ENCODE data around the gene SSUH2. TPM values are rescaled to one million over a fixed set of nuclear protein-coding genes. Genes with fewer than 3 reads are reported as not detected.
A peak's percentile ranks its signal among the peaks of the same experiment; 100 is the strongest.
"Not testable (repeated sequence)": the region's sequence is repeated elsewhere in the genome, so short reads cannot be mapped to it uniquely, and the experiment has no call there.

Gene SSUH2
- total RNA-seq, 1 donor from 2014 or later = 0.52 TPM

GRCh38 chr3:8584661-8585060 is 59.9 kb downstream of the SSUH2 start:
- Histone ChIP-seq H3K9me3 (ENCODE audit: control insufficient read depth in 3 of 3, low read length in 3 of 3) (no peaks in the 10 kb centered on the region), H3K27ac (ENCODE audit: low read depth, low read length) (no peak overlapping the region), H3K36me3 (ENCODE audit: control insufficient read depth in 3 of 3, insufficient read depth in 3 of 3, low read length in 3 of 3) (no peaks in the 10 kb centered on the region), H3K9ac (ENCODE audit: low read depth in 1 of 3, low read length in 3 of 3) (no peak overlapping the region), H3K27me3 (ENCODE audit: control insufficient read depth in 3 of 3, insufficient read depth in 3 of 3, low read length in 3 of 3) (no peaks in the 10 kb centered on the region), H3K4me1 (ENCODE audit: control insufficient read depth in 3 of 3, insufficient read depth in 3 of 3, low read length in 3 of 3) (peaks cover 4 to 11% (median 7%) of the 10 kb centered on the region in 3 donors), H3K4me3 (ENCODE audit: low read length in 3 of 3) (no peak overlapping the region)

- Histone ChIP-seq H3K4me3 (ENCODE audit: low read length in 3 of 3) (no peak overlapping the region), H3K9me3 (ENCODE audit: control insufficient read depth in 3 of 3, low read length in 3 of 3) (no peaks in the 10 kb centered on the region), H3K36me3 (ENCODE audit: control insufficient read depth in 3 of 3, insufficient read depth in 3 of 3, low read length in 3 of 3) (no peaks in the 10 kb centered on the region), H3K4me1 (ENCODE audit: control insufficient read depth in 3 of 3, insufficient read depth in 3 of 3, low read length in 3 of 3) (peaks cover 2 to 13% (median 7%) of the 10 kb centered on the region in 3 donors), H3K9ac (ENCODE audit: low read depth in 1 of 3, low read length in 3 of 3) (no peak overlapping the region), H3K27me3 (ENCODE audit: control insufficient read depth in 3 of 3, insufficient read depth in 3 of 3, low read length in 3 of 3) (no peaks in the 10 kb centered on the region), H3K27ac (ENCODE audit: low read depth, low read length) (peak overlapping the region; percentile 16)
These were observed 62.7 kb downstream of the SSUH2 start for GRCh38 chr3:8581806-8582445.

DNA sequence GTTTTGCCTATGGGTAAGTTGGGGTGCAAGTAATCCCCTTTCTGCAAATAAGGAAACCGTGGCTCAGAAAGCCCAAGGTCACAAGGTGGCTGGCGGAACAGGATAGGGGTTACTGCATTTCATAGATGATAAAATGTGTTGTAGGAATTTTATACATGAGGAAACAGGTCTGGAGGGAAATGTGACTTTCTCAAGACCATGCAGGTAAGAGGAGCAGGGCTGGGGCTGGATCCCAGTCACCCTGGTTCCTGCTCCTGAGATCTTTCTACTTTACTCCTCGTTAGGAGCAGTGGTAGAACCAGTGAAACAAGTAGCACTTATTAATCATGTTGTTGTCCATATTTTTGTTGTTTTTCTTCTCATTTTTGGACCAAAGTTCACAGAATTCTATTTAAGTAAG is 63.2 kb downstream of the SSUH2 start:
- Histone ChIP-seq H3K9ac (ENCODE audit: low read depth in 1 of 3, low read length in 3 of 3) (no peak overlapping the region), H3K4me3 (ENCODE audit: low read length in 3 of 3) (no peak overlapping the region), H3K9me3 (ENCODE audit: control insufficient read depth in 3 of 3, low read length in 3 of 3) (no peaks in the 10 kb centered on the region), H3K36me3 (ENCODE audit: control insufficient read depth in 3 of 3, insufficient read depth in 3 of 3, low read length in 3 of 3) (no peaks in the 10 kb centered on the region), H3K27ac (ENCODE audit: low read depth, low read length) (peak overlapping the region; percentile 16), H3K4me1 (ENCODE audit: control insufficient read depth in 3 of 3, insufficient read depth in 3 of 3, low read length in 3 of 3) (peaks cover 7 to 18% (median 12%) of the 10 kb centered on the region in 3 donors), H3K27me3 (ENCODE audit: control insufficient read depth in 3 of 3, insufficient read depth in 3 of 3, low read length in 3 of 3) (no peaks in the 10 kb centered on the region)

DNA sequence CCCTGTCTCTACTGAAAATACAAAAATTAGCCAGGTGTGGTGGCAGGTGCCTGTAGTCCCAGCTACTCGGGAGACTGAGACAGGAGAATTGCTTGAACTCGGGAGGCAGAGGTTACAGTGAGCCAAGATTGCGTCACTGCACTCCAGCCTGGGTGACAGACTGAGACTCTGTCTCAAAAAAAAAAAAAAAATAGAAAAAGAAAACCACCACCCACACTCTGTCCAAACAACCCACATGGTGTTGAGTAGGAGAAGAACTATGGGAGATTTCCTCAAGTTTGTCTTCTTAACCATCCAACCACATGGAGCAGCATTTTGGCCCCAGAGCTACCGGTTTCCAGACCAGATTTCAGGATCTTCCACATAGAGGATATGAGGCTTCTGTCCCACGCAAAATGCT is 64.2 kb downstream of the SSUH2 start:
- not testable (repeated sequence) for H3K27me3 ChIP-seq (ENCODE audit: control insufficient read depth in 3 of 3, insufficient read depth in 3 of 3, low read length in 3 of 3); H3K27ac ChIP-seq (ENCODE audit: low read depth, low read length); H3K36me3 ChIP-seq (ENCODE audit: control insufficient read depth in 3 of 3, insufficient read depth in 3 of 3, low read length in 3 of 3); H3K4me3 ChIP-seq (ENCODE audit: low read length in 3 of 3); H3K9ac ChIP-seq (ENCODE audit: low read depth in 1 of 3, low read length in 3 of 3); H3K9me3 ChIP-seq (ENCODE audit: control insufficient read depth in 3 of 3, low read length in 3 of 3)
- H3K4me1 ChIP-seq (ENCODE audit: control insufficient read depth in 3 of 3, insufficient read depth in 3 of 3, low read length in 3 of 3) = peaks cover 15 to 19% (median 19%) of the 10 kb centered on the region in 3 donors

DNA sequence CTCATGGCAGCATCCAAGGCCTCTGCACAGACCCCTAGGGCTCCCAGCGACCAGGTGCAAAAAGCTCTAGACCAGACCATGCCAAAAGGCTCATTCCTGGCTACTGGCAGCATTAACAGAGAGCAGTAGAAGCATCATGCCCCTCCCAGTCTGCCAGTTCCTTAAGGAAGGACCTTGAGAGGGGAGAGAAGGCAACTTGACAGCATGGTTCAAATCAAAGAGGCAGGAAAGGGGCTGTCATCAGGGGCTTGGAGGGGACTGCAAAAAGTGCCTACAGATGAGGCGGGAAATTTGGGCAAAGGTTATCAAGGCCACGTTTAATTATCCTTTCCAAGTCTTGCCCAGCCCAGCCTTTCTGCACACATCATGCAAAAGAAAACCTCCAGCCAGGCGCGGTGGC is 64.7 kb downstream of the SSUH2 start:
- H3K36me3 ChIP-seq (ENCODE audit: control insufficient read depth in 3 of 3, insufficient read depth in 3 of 3, low read length in 3 of 3) = peaks cover 0 to 4% (median 4%) of the 10 kb centered on the region in 3 donors
- H3K27ac ChIP-seq (ENCODE audit: low read depth, low read length) = peak overlapping the region; percentile 33
- no peak overlapping the region for H3K9ac ChIP-seq (ENCODE audit: low read depth in 1 of 3, low read length in 3 of 3)
- no peaks in the 10 kb centered on the region for H3K27me3 ChIP-seq (ENCODE audit: control insufficient read depth in 3 of 3, insufficient read depth in 3 of 3, low read length in 3 of 3)
- peaks cover 20 to 24% (median 24%) of the 10 kb centered on the region in 3 donors for H3K4me1 ChIP-seq (ENCODE audit: control insufficient read depth in 3 of 3, insufficient read depth in 3 of 3, low read length in 3 of 3)
- no peaks in the 10 kb centered on the region for H3K9me3 ChIP-seq (ENCODE audit: control insufficient read depth in 3 of 3, low read length in 3 of 3)
- H3K4me3 ChIP-seq (ENCODE audit: low read length in 3 of 3) = no peak overlapping the region

GRCh38 chr3:8579096-8579495 is 65.5 kb downstream of the SSUH2 start:
- Histone ChIP-seq H3K9me3 (ENCODE audit: control insufficient read depth in 3 of 3, low read length in 3 of 3) (no peaks in the 10 kb centered on the region), H3K36me3 (ENCODE audit: control insufficient read depth in 3 of 3, insufficient read depth in 3 of 3, low read length in 3 of 3) (peaks cover 0 to 4% (median 4%) of the 10 kb centered on the region in 3 donors), H3K27ac (ENCODE audit: low read depth, low read length) (peak overlapping the region; percentile 33), H3K4me1 (ENCODE audit: control insufficient read depth in 3 of 3, insufficient read depth in 3 of 3, low read length in 3 of 3) (peaks cover 26 to 31% (median 28%) of the 10 kb centered on the region in 3 donors), H3K4me3 (ENCODE audit: low read length in 3 of 3) (no peak overlapping the region), H3K9ac (ENCODE audit: low read depth in 1 of 3, low read length in 3 of 3) (no peak overlapping the region), H3K27me3 (ENCODE audit: control insufficient read depth in 3 of 3, insufficient read depth in 3 of 3, low read length in 3 of 3) (no peaks in the 10 kb centered on the region)

DNA sequence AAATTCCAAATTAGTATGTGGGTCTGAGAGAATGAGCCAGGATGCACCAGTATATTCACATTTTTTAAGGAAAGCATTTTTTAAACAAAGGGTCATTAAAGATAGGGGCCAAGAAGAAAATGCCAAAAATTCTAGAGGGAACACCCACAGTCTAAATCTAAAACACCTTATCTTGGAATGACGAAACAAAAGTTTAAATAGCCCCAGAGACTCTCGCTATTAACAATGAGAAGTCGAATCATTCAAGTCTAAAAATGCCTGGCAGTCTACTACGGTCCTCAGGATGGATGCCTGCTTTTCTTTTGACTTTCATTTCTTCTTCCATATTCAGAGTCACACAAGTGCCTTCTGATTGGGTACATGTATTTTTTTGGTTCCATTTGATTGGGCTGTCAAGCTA is 66.3 kb downstream of the SSUH2 start:
- H3K36me3 ChIP-seq (ENCODE audit: control insufficient read depth in 3 of 3, insufficient read depth in 3 of 3, low read length in 3 of 3) = peaks cover 0 to 4% (median 4%) of the 10 kb centered on the region in 3 donors
- peaks cover 34 to 39% (median 35%) of the 10 kb centered on the region in 3 donors for H3K4me1 ChIP-seq (ENCODE audit: control insufficient read depth in 3 of 3, insufficient read depth in 3 of 3, low read length in 3 of 3)
- H3K4me3 ChIP-seq (ENCODE audit: low read length in 3 of 3) = no peak overlapping the region
- H3K9ac ChIP-seq (ENCODE audit: low read depth in 1 of 3, low read length in 3 of 3) = no peak overlapping the region
- no peaks in the 10 kb centered on the region for H3K9me3 ChIP-seq (ENCODE audit: control insufficient read depth in 3 of 3, low read length in 3 of 3)
- H3K27ac ChIP-seq (ENCODE audit: low read depth, low read length) = peak overlapping the region; percentile 33
- H3K27me3 ChIP-seq (ENCODE audit: control insufficient read depth in 3 of 3, insufficient read depth in 3 of 3, low read length in 3 of 3) = no peaks in the 10 kb centered on the region

- Histone ChIP-seq H3K36me3 (ENCODE audit: control insufficient read depth in 3 of 3, insufficient read depth in 3 of 3, low read length in 3 of 3) (peaks cover 0 to 7% (median 4%) of the 10 kb centered on the region in 3 donors), H3K27ac (ENCODE audit: low read depth, low read length) (peak overlapping the region; percentile 41), H3K9ac (ENCODE audit: low read depth in 1 of 3, low read length in 3 of 3) (no peak overlapping the region), H3K27me3 (ENCODE audit: control insufficient read depth in 3 of 3, insufficient read depth in 3 of 3, low read length in 3 of 3) (no peaks in the 10 kb centered on the region), H3K9me3 (ENCODE audit: control insufficient read depth in 3 of 3, low read length in 3 of 3) (no peaks in the 10 kb centered on the region), H3K4me1 (ENCODE audit: control insufficient read depth in 3 of 3, insufficient read depth in 3 of 3, low read length in 3 of 3) (peaks cover 36 to 45% (median 37%) of the 10 kb centered on the region in 3 donors), H3K4me3 (ENCODE audit: low read length in 3 of 3) (no peak overlapping the region)
These were observed 67.6 kb downstream of the SSUH2 start for GRCh38 chr3:8576841-8577571.

- H3K9ac ChIP-seq (ENCODE audit: low read depth in 1 of 3, low read length in 3 of 3) = no peak overlapping the region
- no peaks in the 10 kb centered on the region for H3K9me3 ChIP-seq (ENCODE audit: control insufficient read depth in 3 of 3, low read length in 3 of 3)
- H3K36me3 ChIP-seq (ENCODE audit: control insufficient read depth in 3 of 3, insufficient read depth in 3 of 3, low read length in 3 of 3) = peaks cover 0 to 12% (median 6%) of the 10 kb centered on the region in 3 donors
- no peak overlapping the region for H3K4me3 ChIP-seq (ENCODE audit: low read length in 3 of 3)
- H3K4me1 ChIP-seq (ENCODE audit: control insufficient read depth in 3 of 3, insufficient read depth in 3 of 3, low read length in 3 of 3) = peaks cover 38 to 49% (median 38%) of the 10 kb centered on the region in 3 donors
- H3K27me3 ChIP-seq (ENCODE audit: control insufficient read depth in 3 of 3, insufficient read depth in 3 of 3, low read length in 3 of 3) = no peaks in the 10 kb centered on the region
- peak overlapping the region; percentile 41 for H3K27ac ChIP-seq (ENCODE audit: low read depth, low read length)
These were observed 68.2 kb downstream of the SSUH2 start for GRCh38 chr3:8576436-8576835.
